ENCODE measurements around the gene ZNHIT3. TPM values are rescaled to one million over a fixed set of nuclear protein-coding genes. Genes with fewer than 3 reads are reported as not detected.

The ZNHIT3 gene
- total and polyA plus RNA-seq, 2 of the 4 experiments (the other 2 are of a cell fraction) = 27.8 to 52.3 TPM

- Histone ChIP-seq H3K18ac (ENCODE audit: low read depth, low read length) (no peak overlapping the region), H3K4me2 (ENCODE audit: low read depth, low read length) (no peak overlapping the region), H4K20me1 (ENCODE audit: insufficient read depth, low read length) (no peaks in the 10 kb centered on the region; the same call in 1 of the 2 replicates), H2BK20ac (ENCODE audit: low read depth, low read length) (no peak overlapping the region), H2BK5ac (ENCODE audit: low read depth, low read length, poor library complexity, severe bottlenecking) (no peak overlapping the region), H3K4ac (ENCODE audit: low read depth, low read length) (no peak overlapping the region), H3K56ac (ENCODE audit: extremely low read depth, insufficient read depth, low read length) (no peak overlapping the region), H3K27me3 (ENCODE audit: control insufficient read depth, insufficient read depth, low read length) (no peaks in the 10 kb centered on the region), H3K4me1 (ENCODE audit: control insufficient read depth, insufficient read depth, low read length) (no peaks in the 10 kb centered on the region), H3K4me3 (ENCODE audit: insufficient read depth, low read depth, low read length) (no peak overlapping the region), H3K36me3 (ENCODE audit: control insufficient read depth, insufficient read depth, low read length) (peaks cover 48% of the 10 kb centered on the region), H3K9me1 (ENCODE audit: insufficient read depth, low read length) (peaks cover 3% of the 10 kb centered on the region; the same call in 1 of the 2 replicates), H4K91ac (ENCODE audit: insufficient read depth, low read depth, low read length) (no peak overlapping the region), H3K9me3 (ENCODE audit: control insufficient read depth, insufficient read depth, low read length) (no peaks in the 10 kb centered on the region), H3K9ac (ENCODE audit: low read depth, low read length) (no peak overlapping the region), H4K5ac (ENCODE audit: low read depth, low read length) (no peak overlapping the region), H3K14ac (replicated peaks; ENCODE audit: low read depth, low read length) (no peak overlapping the region), H4K8ac (ENCODE audit: low read depth in 2 of 2, low read length in 2 of 2) (no peak overlapping the region), H3K27ac (ENCODE audit: insufficient read depth, low read length) (no peak overlapping the region), H2AK5ac (ENCODE audit: low read depth, low read length) (no peak overlapping the region), H2AK9ac (replicated peaks; ENCODE audit: low read depth, low read length, poor library complexity) (no peak overlapping the region), H3K23ac (ENCODE audit: low read depth, low read length) (no peak overlapping the region), H2BK15ac (ENCODE audit: low read depth, low read length) (no peak overlapping the region), H2BK120ac (ENCODE audit: low read depth, low read length) (no peak overlapping the region), H3K79me1 (ENCODE audit: low read depth in 1 of 2, low read length in 2 of 2) (peaks cover 22 to 29% of the 10 kb centered on the region in 2 experiments), H2AFZ (replicated peaks; ENCODE audit: low read length, poor library complexity) (no peak overlapping the region)
- ChIA-PET POLR2A (ENCODE audit: unreplicated experiment) (no interaction called here), CTCF (no interaction called here)
- DNase-seq (no peak), ATAC-seq (ENCODE audit: low read depth) (peak; percentile 42)
- no TSS peak for BruUV-seq (replicated peaks)
- intact Hi-C loops (cut with micrococcal nuclease) (no loop called here), in situ Hi-C loops (cut with MboI; ENCODE audit: low sequenced_read_pairs) (no loop called here), dilution Hi-C loops (cut with HindIII; ENCODE audit: low sequenced_read_pairs, unreplicated experiment) (no loop called here)
- no peak for TF ChIP-seq BHLHE40 (IDR thresholded peaks at IDR 0.05; ENCODE audit: low read depth, low read length)
- TF ChIP-seq RFX5 (IDR thresholded peaks at IDR 0.05; ENCODE audit: low read depth, low read length) = no peak
- TF ChIP-seq CTCF (conservative IDR thresholded peaks at IDR 0.05; ENCODE audit: low read depth, low read length) = no peak
- TF ChIP-seq CEBPB (IDR thresholded peaks at IDR 0.05; ENCODE audit: low read depth, low read length) = no peak
- no peak for TF ChIP-seq MXI1 (IDR thresholded peaks at IDR 0.05; ENCODE audit: borderline replicate concordance, low read depth, low read length)
- TF ChIP-seq MAFK (IDR thresholded peaks at IDR 0.05; ENCODE audit: low read depth, low read length) = no peak
- no peak for TF ChIP-seq POLR2A (IDR thresholded peaks at IDR 0.05; ENCODE audit: low read depth, low read length)
- TF ChIP-seq, protein P1, sequence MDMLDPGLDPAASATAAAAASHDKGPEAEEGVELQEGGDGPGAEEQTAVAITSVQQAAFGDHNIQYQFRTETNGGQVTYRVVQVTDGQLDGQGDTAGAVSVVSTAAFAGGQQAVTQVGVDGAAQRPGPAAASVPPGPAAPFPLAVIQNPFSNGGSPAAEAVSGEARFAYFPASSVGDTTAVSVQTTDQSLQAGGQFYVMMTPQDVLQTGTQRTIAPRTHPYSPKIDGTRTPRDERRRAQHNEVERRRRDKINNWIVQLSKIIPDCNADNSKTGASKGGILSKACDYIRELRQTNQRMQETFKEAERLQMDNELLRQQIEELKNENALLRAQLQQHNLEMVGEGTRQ (IDR thresholded peaks at IDR 0.05; ENCODE audit: low read depth, low read length) = no peak
- TF ChIP-seq MAZ (IDR thresholded peaks at IDR 0.05; ENCODE audit: borderline replicate concordance, low read depth, low read length) = no peak
- WGBS, 2 experiments (ENCODE audit: extremely low coverage in 2 of 2, insufficient read length in 1 of 2) = no CpG with 5 or more reads among the region's 1 CpG
Observed at GRCh38 chr17:36493956-36494355, 7.5 kb downstream of the ZNHIT3 start.

Data from IMR-90 (cell line).